HFF-Myc (cell line): ENCODE data around the gene MRO.

Source experiments
- DNase-seq: peaks from one replicate; pipeline ENCODE4 v3.0.0-alpha.2; 2011; ENCODE audit warnings: low read depth; ENCODE audit errors: extremely low read depth
- H3K4me3 ChIP-seq: replicated peaks from 2 replicates; pipeline ENCODE4 v1.5.1; 2011; ENCODE audit warnings: low read depth, mild to moderate bottlenecking, control low read depth, low read length
- CTCF ChIP-seq: IDR thresholded peaks from 2 replicates; pipeline ENCODE4 v1.5.1; 2012; ENCODE audit warnings: mild to moderate bottlenecking, low read depth, low read length, control low read depth; ENCODE audit errors: missing control alignments

MRO gene

GRCh38 chr18:50775726-50776125 is 44.1 kb downstream of the MRO start:
- TF ChIP-seq CTCF, result no peak
- H3K4me3 ChIP-seq, result no peak overlapping the region
- DNase-seq, result no peak

- no peak overlapping the region for H3K4me3 ChIP-seq
- TF ChIP-seq CTCF, result no peak
- no peak for DNase-seq
These were observed 44.6 kb downstream of the MRO start for GRCh38 chr18:50775207-50775606.

- no peak for DNase-seq
- no peak for TF ChIP-seq CTCF
- H3K4me3 ChIP-seq, result no peak overlapping the region
These were observed 50.4 kb downstream of the MRO start for GRCh38 chr18:50769463-50769862.

DNA sequence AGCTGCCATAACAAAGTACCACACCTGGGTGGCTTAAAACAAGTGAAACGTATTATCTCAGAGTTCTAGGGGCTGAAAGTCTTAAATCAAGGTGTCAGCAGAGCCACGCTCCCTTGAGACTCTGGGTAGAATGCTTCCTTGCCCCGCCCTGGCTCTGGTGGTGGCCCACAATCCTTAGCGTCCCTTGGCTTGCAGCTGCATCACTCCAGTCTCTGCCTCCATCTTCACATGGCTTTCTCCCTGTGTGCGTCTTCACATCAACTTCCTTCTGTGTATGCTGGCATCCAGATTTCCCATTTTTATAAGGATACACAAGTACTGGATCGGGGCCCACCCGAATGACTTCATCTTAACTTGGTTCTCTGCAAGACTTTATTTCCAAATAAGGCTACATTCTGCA is 62.5 kb downstream of the MRO start:
- H3K4me3 ChIP-seq, result no peak overlapping the region
- DNase-seq, result no peak
- TF ChIP-seq CTCF, result no peak

- no peak for TF ChIP-seq CTCF
- DNase-seq, result no peak
- H3K4me3 ChIP-seq, result no peak overlapping the region
These were observed 65.5 kb downstream of the MRO start for GRCh38 chr18:50754297-50754696.

- DNase-seq, result no peak
- TF ChIP-seq CTCF, result no peak
- H3K4me3 ChIP-seq, result no peak overlapping the region
These were observed 66.5 kb downstream of the MRO start for GRCh38 chr18:50753311-50753710.

DNA sequence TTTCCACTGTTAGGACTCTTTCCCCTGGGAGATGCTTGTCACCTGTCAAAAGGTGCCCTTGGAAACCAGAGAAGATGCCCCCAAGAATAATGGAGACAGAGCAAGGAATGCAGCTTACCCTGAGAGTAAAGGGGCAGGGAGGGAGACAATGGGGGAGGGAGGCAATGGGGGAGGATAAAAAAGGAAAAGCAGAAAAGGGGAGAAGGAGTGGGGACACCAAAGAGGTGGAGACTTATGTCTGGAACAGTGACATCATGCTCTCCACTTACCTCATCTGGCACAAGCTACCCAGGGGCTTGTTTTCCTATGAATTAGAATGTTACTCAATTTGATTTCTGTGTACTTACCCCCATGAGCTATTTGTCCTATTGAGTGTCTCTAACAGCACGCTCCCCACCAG is 67.9 kb downstream of the MRO start:
- TF ChIP-seq CTCF, result no peak
- no peak for DNase-seq
- H3K4me3 ChIP-seq, result no peak overlapping the region
